Measurements from ENCODE around the gene SFXN4. TPM values are rescaled to one million over a fixed set of nuclear protein-coding genes. Genes with fewer than 3 reads are reported as not detected.

Gene SFXN4, protein sequence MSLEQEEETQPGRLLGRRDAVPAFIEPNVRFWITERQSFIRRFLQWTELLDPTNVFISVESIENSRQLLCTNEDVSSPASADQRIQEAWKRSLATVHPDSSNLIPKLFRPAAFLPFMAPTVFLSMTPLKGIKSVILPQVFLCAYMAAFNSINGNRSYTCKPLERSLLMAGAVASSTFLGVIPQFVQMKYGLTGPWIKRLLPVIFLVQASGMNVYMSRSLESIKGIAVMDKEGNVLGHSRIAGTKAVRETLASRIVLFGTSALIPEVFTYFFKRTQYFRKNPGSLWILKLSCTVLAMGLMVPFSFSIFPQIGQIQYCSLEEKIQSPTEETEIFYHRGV
- total RNA-seq (2022; extraction: Qiagen RNA extraction; ENCODE audit: low read depth): 44.0 to 49.5 TPM (median 47.7 TPM) in 5 replicates

DNA sequence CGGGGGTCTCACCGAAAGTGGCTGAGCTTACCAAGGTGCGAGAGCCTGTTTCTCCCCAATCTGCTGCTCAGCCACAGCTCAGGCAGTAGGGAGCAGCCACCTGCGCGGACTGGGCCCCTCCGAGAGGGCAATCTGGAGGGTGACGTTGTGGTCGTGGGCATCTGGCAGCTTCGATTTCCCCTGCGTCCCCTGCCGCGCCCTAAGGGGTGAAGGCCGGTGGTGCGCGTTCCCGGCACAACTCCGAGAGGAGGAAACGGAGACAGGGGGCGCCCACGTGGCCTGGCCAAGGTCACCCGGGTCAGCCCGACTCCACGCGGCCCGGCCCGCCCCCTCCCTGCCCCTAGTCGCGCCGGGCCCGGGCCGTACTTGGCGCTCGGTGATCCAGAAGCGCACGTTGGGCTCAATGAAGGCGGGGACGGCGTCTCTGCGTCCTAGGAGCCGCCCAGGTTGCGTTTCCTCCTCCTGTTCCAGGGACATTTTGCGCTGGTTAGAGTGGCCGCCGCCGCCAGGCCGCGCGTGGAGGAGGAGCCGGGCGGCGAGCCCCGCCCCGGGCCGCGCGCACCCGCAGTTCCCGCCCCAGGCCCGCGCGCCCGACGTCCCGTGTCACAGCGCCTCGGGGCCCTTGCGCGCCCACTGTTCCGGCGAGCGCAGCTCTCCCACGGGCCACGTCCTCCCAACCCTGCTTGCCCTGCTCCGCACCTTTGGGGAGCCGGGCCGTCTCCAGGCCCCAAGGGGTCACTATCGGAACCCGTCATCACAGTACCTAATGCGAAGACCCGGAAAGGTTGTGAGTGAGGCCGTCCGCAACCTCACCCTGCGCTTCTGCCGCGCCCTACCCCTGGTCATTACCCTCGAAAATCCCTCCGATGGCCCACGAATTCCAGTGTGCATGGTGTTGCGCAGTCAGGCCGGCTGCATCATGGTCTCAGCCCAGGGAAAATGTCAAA is at the start of gene SFXN4:
TSS of gene SFXN4 (minus strand) at position 544 of the 947 bp plus-strand sequence. CDS start at position 477, 67 bp downstream.

DNA sequence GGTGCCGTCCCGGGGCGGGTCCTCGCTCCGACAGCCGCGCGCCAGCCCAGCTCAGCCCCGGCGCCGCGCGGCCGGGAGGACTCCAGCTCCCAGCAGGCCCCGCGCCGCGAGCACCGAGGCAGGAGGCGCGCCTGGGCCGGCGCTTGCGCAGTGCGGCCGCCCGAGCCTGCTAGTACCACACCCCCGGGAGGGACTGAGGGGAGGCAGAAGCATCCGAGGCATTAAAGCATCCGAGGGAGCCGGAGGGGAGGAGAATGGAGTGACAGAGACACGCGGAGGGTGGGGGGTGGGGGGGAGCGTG is 41.8 kb upstream of the SFXN4 start, which contains the start of gene GRK5:
TSS of gene GRK5 (plus strand) at position 206 of the 301 bp plus-strand sequence. CDS start 347 bp downstream, outside the sequence.

DNA sequence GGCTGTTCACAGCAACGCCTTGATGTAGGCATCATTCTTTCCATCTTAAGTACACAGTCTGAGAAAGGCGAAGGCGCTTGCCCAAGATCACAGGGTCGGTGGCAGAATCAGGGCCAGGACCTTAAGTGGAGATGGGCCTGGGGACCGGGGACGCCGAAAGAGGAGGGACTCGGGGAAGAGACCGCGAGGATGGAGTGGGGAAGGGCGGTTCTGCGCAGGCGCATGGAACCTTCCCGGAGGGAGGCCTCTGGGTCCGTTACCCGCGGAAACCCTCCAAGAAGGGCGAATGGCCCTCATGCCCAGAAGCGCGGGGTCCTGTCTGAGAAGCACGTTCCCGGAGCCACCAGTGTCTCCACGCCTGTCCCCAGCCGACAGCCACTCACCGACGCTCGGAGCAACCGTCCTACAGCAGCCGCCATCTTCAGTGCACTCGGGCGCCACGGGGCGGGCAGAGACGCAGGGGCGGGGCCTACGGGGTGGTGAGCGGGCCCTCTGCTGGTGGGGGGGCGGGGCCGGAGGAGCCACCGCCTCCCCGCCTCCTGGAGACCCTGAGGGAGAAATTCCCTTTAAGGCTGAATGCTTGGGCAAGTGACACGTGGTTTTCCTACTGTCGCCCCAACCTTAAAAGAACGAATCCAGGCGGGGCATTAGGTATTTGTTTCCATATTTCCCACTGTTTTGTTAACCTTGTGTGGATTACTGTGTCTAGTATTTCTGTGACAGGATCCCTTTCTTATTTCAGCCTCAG is 13.0 kb upstream of the SFXN4 start, which contains the start of gene PRDX3:
TSS of gene PRDX3 (minus strand) at position 441 of the 748 bp plus-strand sequence. CDS start at position 419, 22 bp downstream.

DNA sequence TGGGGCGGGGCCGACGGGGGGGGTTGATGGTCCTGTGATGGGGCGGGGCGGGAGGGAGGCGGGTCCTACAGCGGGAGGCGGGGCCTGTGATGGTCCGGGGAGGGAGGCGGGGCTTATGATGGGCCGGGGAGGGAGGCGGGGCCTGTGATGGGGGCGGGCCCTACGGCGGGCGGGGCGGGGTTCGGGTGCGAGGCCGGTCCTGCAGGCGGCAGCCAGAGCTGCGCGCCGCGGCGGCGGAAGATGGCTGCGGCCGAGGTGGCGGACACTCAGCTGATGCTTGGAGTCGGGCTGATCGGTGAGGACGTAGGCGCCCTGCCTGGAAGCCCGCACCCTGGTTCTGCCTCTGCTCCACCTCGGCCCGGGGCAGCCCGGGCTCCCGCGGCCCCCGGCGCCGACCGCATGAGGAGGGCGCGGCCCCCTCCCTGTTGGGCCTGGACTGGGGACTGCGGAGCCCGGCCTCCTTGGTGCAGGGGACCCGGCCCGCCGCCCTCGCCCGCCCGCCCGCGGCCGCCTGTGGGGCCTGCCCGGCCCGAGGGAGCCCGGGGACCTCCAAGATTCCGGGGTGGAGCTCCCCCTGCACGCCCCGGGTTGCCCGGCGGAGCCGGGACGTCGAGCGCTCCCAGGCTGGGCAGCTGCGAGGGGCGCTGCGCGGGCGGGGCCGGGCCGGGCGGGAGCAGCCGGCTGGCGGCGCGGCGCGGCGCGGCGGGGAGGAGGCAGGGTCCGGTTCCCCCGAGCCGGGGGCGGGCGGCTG is 61.4 kb downstream of the SFXN4 start, which contains the start of gene DENND10:
TSS of gene DENND10 (plus strand) at position 211 of the 751 bp plus-strand sequence. CDS start at position 241, 30 bp downstream.

Other genes with a start within 250 kb of the SFXN4 start
- 2.4 to 4.0 TPM (median 3.5 TPM) in 5 replicates for gene NANOS1, start 136.0 kb downstream of the SFXN4 start, total RNA-seq (2022; extraction: Qiagen RNA extraction; ENCODE audit: low read depth)
- 110 to 150 TPM (median 131 TPM) in 5 replicates for gene EIF3A, start 84.9 kb downstream of the SFXN4 start, total RNA-seq (2022; extraction: Qiagen RNA extraction; ENCODE audit: low read depth)
- 43.3 to 61.7 TPM (median 56.1 TPM) in 5 replicates for gene DENND10, start 61.6 kb downstream of the SFXN4 start, total RNA-seq (2022; extraction: Qiagen RNA extraction; ENCODE audit: low read depth)
- gene PRDX3, start 13.1 kb upstream of the SFXN4 start, total RNA-seq (2022; extraction: Qiagen RNA extraction; ENCODE audit: low read depth): 274 to 343 TPM (median 322 TPM) in 5 replicates
- gene GRK5, start 41.9 kb upstream of the SFXN4 start, total RNA-seq (2022; extraction: Qiagen RNA extraction; ENCODE audit: low read depth): 8.5 to 10.8 TPM (median 10.3 TPM) in 5 replicates